Measurements from ENCODE around the gene C1QTNF2. TPM values are rescaled to one million over a fixed set of nuclear protein-coding genes. Genes with fewer than 3 reads are reported as not detected.

The C1QTNF2 gene
- total and polyA plus RNA-seq, 2 of the 8 experiments (the other 6 are each of a cell fraction or from before 2014, with no cell fraction given), result 1.0 to 2.0 TPM

- Histone ChIP-seq H3K79me2 (ENCODE audit: control insufficient read depth in 1 of 2, insufficient read depth in 2 of 2, low read length in 2 of 2) (no peaks in the 10 kb centered on the region), H3K9ac (replicated peaks in 1 of 4; ENCODE audit: extremely low read depth in 1 of 4, low read depth in 3 of 4, low read length in 3 of 4) (no peak overlapping the region), H3K4me2 (ENCODE audit: insufficient read depth in 1 of 2, low read depth in 2 of 2, low read length in 2 of 2) (no peak overlapping the region), H4K8ac (ENCODE audit: extremely low read depth, insufficient read depth, low read length) (no peak overlapping the region), H3K14ac (ENCODE audit: insufficient read length) (no peak overlapping the region), H3K23ac (ENCODE audit: insufficient read length) (no peak overlapping the region), H3K9me3 (ENCODE audit: insufficient read depth in 2 of 2, low read depth in 1 of 2, low read length in 1 of 2) (no peaks in the 10 kb centered on the region), H3K56ac (replicated peaks; ENCODE audit: insufficient read length, low read depth, low read length) (no peak overlapping the region), H4K5ac (ENCODE audit: insufficient read length, low read depth, low read length) (no peak overlapping the region), H2BK15ac (ENCODE audit: low read length) (no peak overlapping the region), H2AK5ac (ENCODE audit: low read depth, low read length) (no peak overlapping the region), H3K36me3 (ENCODE audit: control insufficient read depth in 2 of 4, insufficient read depth in 4 of 4, low read length in 3 of 4) (no peaks in the 10 kb centered on the region), H3K79me1 (ENCODE audit: low read depth, low read length) (no peaks in the 10 kb centered on the region), H3K4me3 (ENCODE audit: extremely low read depth in 1 of 4, insufficient read depth in 2 of 4, low read depth in 3 of 4, low read length in 4 of 4) (no peak overlapping the region), H3K4me1 (replicated peaks in 1 of 4; ENCODE audit: control insufficient read depth in 3 of 4, insufficient read depth in 4 of 4, low read length in 3 of 4) (peaks cover 1 to 3% (median 2%) of the 10 kb centered on the region in 4 experiments; a peak in 4 of 7 replicates), H4K20me1 (replicated peaks in 1 of 2; ENCODE audit: control insufficient read depth in 1 of 2, insufficient read depth in 2 of 2, low read length in 2 of 2) (no peaks in the 10 kb centered on the region), H3K27me3 (replicated peaks in 1 of 4; ENCODE audit: control insufficient read depth in 3 of 4, extremely low read depth in 1 of 4, insufficient read depth in 3 of 4, low read length in 3 of 4) (peaks cover 0 to 7% (median 7%) of the 10 kb centered on the region in 4 experiments; a peak in 6 of 7 replicates), H2BK20ac (ENCODE audit: low read length) (no peak overlapping the region), H4K91ac (replicated peaks; ENCODE audit: insufficient read length, low read length) (no peak overlapping the region), H3K23me2 (ENCODE audit: low read depth, low read length) (no peaks in the 10 kb centered on the region), H2BK120ac (replicated peaks; ENCODE audit: low read depth, low read length) (no peak overlapping the region), H3K27ac (ENCODE audit: low read depth, low read length) (no peak overlapping the region), H2BK12ac (ENCODE audit: low read depth, low read length) (no peak overlapping the region), H3K4ac (replicated peaks; ENCODE audit: insufficient read length, low read depth, low read length) (no peak overlapping the region), H2BK5ac (ENCODE audit: low read depth, low read length) (no peak overlapping the region), H2AFZ (ENCODE audit: low read length) (no peak overlapping the region), H3K18ac (ENCODE audit: extremely low read depth, low read length) (no peak overlapping the region)
- ChIA-PET CTCF (ENCODE audit: partially characterized antibody) (interaction anchor here (0.7 to 2.9 kb wide), 3 partner anchors 13 to 178 kb away, joined by 3 to 13 read pairs (median 3); no protein-coding TSS in a partner anchor), POLR2A (ENCODE audit: partially characterized antibody) (interaction anchor here (0.6 kb wide), 1 partner anchor 14 kb away, joined by 3 read pairs; no protein-coding TSS in a partner anchor)
- WGBS, 2 experiments (ENCODE audit: extremely low coverage in 1 of 2, insufficient coverage in 1 of 2, insufficient read length in 1 of 2, insufficient replicate concordance in 2 of 2, low coverage in 1 of 2, low lambda C conversion rate in 2 of 2, missing lambda C conversion rate in 1 of 2), result 89% methylated on average over 2 of the region's 2 CpGs; no CpG with 5 or more reads in 1 of the 2 experiments
- FAIRE-seq (no peak), DNase-seq (ENCODE audit: low read depth in 1 of 2, low spot score in 2 of 2) (no peak)
- no peak for TF ChIP-seq CREB1 (IDR thresholded peaks at IDR 0.05)
- TF ChIP-seq SRF (IDR thresholded peaks at IDR 0.05; ENCODE audit: low read depth, low read length), result no peak
- no peak for TF ChIP-seq YY1 (IDR thresholded peaks at IDR 0.05; ENCODE audit: low read depth, low read length)
Observed at GRCh38 chr5:160375701-160376100, 5.3 kb upstream of the C1QTNF2 start.
